Rectal smooth muscle tissue (tissue), 1 donor: Measurements from ENCODE around the gene DNM1L.
"Not testable (repeated sequence)": the region's sequence is repeated elsewhere in the genome, so short reads cannot be mapped to it uniquely, and the experiment has no call there.

ENCODE experiments used
- H3K27ac ChIP-seq: one replicate; pipeline ENCODE4 v1.7.0; 2013; ENCODE audit warnings: low read depth, low read length, inconsistent platforms
- H3K27me3 ChIP-seq: one replicate; pipeline ENCODE4 v1.7.0; 2013; ENCODE audit warnings: low read length; ENCODE audit not compliant: control insufficient read depth, insufficient read depth
- H3K36me3 ChIP-seq: one replicate; pipeline ENCODE4 v1.7.0; 2013; ENCODE audit warnings: low read length; ENCODE audit not compliant: control insufficient read depth, insufficient read depth
- H3K4me1 ChIP-seq: one replicate; pipeline ENCODE4 v1.7.0; 2013; ENCODE audit warnings: low read length; ENCODE audit not compliant: control insufficient read depth, insufficient read depth
- H3K4me3 ChIP-seq: one replicate; pipeline ENCODE4 v1.7.0; 2013; ENCODE audit warnings: low read length
- H3K9ac ChIP-seq: one replicate; pipeline ENCODE4 v1.7.0; 2013; ENCODE audit warnings: low read length

The DNM1L gene

GRCh38 chr12:32702473-32702872 lies 23.4 kb downstream of the DNM1L start:
- Histone ChIP-seq H3K9ac (no peak overlapping the region), H3K36me3 (peaks cover 2% of the 10 kb centered on the region), H3K27me3 (no peaks in the 10 kb centered on the region), H3K4me1 (no peaks in the 10 kb centered on the region), H3K27ac (no peak overlapping the region), H3K4me3 (no peak overlapping the region)

DNA sequence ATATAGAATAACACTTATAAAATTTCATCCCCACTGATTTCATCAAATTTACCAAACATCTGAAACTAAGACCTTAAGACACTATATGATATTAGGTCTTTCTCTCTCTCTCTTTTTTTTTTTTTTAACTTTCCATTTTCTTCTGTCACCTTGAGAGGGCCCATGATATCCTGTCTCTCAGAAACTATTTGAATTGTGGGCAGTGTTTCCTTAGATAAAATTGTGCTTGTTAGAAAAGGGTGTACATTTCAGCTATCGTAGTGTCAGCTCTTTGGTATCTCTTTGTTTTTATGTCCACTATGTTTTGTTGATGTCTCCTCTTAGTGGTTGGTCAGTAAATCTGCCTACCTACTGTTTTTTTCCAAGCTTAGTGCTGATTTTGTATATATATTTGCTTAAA lies 23.8 kb downstream of the DNM1L start:
- no peak overlapping the region for H3K27ac ChIP-seq
- H3K36me3 ChIP-seq: peaks cover 2% of the 10 kb centered on the region
- H3K27me3 ChIP-seq: no peaks in the 10 kb centered on the region
- no peak overlapping the region for H3K9ac ChIP-seq
- H3K4me1 ChIP-seq: no peaks in the 10 kb centered on the region
- H3K4me3 ChIP-seq: no peak overlapping the region

DNA sequence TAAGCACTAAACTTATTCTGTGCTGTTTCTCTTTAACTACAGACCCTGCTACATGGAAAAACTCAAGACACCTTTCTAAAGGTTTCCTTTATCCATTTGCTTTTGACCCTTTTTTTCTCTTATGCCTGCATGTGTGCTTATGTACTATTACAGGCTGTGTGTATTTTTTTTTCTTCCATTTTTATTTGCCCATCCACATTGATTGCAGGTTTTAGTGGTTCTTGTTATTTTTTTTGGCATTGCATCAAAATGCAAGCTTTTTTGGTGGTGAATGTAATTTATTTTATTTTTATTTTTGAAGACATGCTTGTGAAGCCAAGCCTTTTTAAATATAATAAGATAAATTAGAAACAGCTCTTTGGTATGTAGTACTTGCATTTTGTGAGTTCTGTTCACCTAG lies 26.7 kb downstream of the DNM1L start:
- no peaks in the 10 kb centered on the region for H3K4me1 ChIP-seq
- H3K4me3 ChIP-seq: no peak overlapping the region
- no peaks in the 10 kb centered on the region for H3K27me3 ChIP-seq
- H3K27ac ChIP-seq: no peak overlapping the region
- H3K9ac ChIP-seq: no peak overlapping the region
- H3K36me3 ChIP-seq: peaks cover 2% of the 10 kb centered on the region

DNA sequence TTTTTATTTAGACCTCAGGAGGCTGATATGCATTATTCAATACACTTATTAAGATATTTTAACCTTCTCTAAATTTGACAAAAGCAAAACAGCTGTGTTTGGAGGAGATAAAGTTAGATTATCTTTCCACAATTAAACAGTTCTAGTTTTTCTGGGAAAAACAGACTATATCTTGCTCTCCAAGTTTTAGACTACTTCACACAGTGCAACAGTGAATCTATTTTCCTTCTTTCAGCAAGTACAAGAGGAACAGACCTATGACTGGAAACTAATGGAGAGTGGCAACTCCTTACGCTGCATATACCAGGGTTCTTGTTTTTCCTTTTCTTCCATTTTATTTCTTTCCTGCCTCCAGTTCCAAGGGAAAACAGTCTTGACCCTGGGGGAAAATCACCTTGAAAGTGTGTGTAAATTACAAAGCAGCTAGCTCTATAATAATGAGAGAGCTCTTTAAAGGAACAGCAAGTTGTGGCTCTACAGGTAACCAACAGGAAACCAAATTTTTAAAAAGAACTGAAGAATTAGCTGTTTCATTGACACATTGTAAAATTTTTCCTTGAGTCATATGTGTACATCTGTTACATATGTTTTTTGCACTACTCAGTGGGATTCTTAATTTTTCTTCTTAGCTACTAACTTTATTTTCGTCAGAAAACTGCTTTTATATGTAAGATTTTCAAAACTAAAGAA lies 27.4 kb downstream of the DNM1L start:
- no peak overlapping the region for H3K9ac ChIP-seq
- H3K27ac ChIP-seq: no peak overlapping the region
- no peaks in the 10 kb centered on the region for H3K27me3 ChIP-seq
- H3K36me3 ChIP-seq: peaks cover 2% of the 10 kb centered on the region
- no peak overlapping the region for H3K4me3 ChIP-seq
- no peaks in the 10 kb centered on the region for H3K4me1 ChIP-seq

- Histone ChIP-seq H3K4me3 (no peak overlapping the region), H3K27me3 (no peaks in the 10 kb centered on the region), H3K36me3 (peaks cover 2% of the 10 kb centered on the region), H3K27ac (no peak overlapping the region), H3K4me1 (no peaks in the 10 kb centered on the region), H3K9ac (no peak overlapping the region)
Measured at GRCh38 chr12:32708926-32709325, 29.8 kb downstream of the DNM1L start.

- Histone ChIP-seq H3K27me3 (no peaks in the 10 kb centered on the region), H3K4me3 (no peak overlapping the region), H3K27ac (no peak overlapping the region), H3K36me3 (peaks cover 3% of the 10 kb centered on the region), H3K9ac (no peak overlapping the region), H3K4me1 (no peaks in the 10 kb centered on the region)
Measured at GRCh38 chr12:32714772-32715171, 35.7 kb downstream of the DNM1L start.

GRCh38 chr12:32718926-32719325 lies 39.8 kb downstream of the DNM1L start:
- no peak overlapping the region for H3K27ac ChIP-seq
- no peak overlapping the region for H3K4me3 ChIP-seq
- H3K9ac ChIP-seq: no peak overlapping the region
- H3K27me3 ChIP-seq: no peaks in the 10 kb centered on the region
- no peaks in the 10 kb centered on the region for H3K4me1 ChIP-seq
- peaks cover 5% of the 10 kb centered on the region for H3K36me3 ChIP-seq

- not testable (repeated sequence) for H3K4me3 ChIP-seq, H3K4me1 ChIP-seq, H3K9ac ChIP-seq, H3K27me3 ChIP-seq, H3K27ac ChIP-seq, H3K36me3 ChIP-seq
Measured at GRCh38 chr12:32725308-32725707, 46.2 kb downstream of the DNM1L start.

- peaks cover 9% of the 10 kb centered on the region for H3K36me3 ChIP-seq
- H3K27me3 ChIP-seq: no peaks in the 10 kb centered on the region
- H3K27ac ChIP-seq: no peak overlapping the region
- H3K9ac ChIP-seq: no peak overlapping the region
- H3K4me3 ChIP-seq: no peak overlapping the region
- no peaks in the 10 kb centered on the region for H3K4me1 ChIP-seq
Measured at GRCh38 chr12:32726286-32726685, 47.2 kb downstream of the DNM1L start.

GRCh38 chr12:32727237-32727636 lies 48.1 kb downstream of the DNM1L start:
- H3K36me3 ChIP-seq: peaks cover 12% of the 10 kb centered on the region
- H3K9ac ChIP-seq: no peak overlapping the region
- no peak overlapping the region for H3K27ac ChIP-seq
- no peaks in the 10 kb centered on the region for H3K4me1 ChIP-seq
- no peak overlapping the region for H3K4me3 ChIP-seq
- no peaks in the 10 kb centered on the region for H3K27me3 ChIP-seq

- Histone ChIP-seq H3K9ac (no peak overlapping the region), H3K27me3 (no peaks in the 10 kb centered on the region), H3K4me3 (no peak overlapping the region), H3K27ac (no peak overlapping the region), H3K4me1 (no peaks in the 10 kb centered on the region), H3K36me3 (peaks cover 6% of the 10 kb centered on the region)
Measured at GRCh38 chr12:32734952-32735351, 55.9 kb downstream of the DNM1L start.

DNA sequence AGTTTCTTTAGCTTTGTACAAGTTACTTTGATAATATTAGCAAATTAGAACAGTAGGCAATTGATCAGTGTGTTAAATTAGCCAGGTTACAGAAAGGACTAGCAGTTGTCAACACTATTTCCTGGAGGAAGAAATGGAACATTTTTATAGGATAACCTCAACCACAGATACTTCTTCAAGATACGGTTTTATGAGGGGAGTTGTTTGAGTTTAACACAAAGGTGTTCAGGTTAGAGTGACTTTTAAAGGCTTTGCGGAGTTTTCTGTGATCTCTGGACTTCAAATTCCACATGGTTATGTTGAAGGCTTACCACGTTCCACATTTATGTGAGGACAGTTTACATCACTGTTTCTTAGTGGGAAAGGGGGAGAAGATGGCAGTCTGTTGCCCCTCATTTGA lies 57.3 kb downstream of the DNM1L start:
- Histone ChIP-seq H3K36me3 (peaks cover 8% of the 10 kb centered on the region), H3K27me3 (no peaks in the 10 kb centered on the region), H3K27ac (no peak overlapping the region), H3K4me1 (no peaks in the 10 kb centered on the region), H3K4me3 (no peak overlapping the region), H3K9ac (no peak overlapping the region)

DNA sequence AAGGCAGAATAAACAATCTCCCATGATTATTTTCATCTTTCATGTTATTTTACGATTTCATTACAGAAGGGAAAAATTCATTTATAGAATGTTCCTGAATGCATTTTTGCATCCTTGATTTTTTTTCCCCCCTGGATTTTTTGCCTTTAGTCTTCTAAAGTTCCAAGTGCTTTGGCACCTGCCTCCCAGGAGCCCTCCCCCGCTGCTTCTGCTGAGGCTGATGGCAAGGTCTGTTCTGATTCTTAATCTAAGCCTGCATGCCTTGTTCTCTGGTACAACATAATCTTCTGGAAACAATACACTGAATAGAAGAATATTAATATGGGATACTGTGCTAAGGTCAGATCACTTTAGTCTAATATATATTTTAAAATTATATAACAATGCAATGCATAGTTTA lies 58.6 kb downstream of the DNM1L start:
- Histone ChIP-seq H3K27ac (no peak overlapping the region), H3K27me3 (no peaks in the 10 kb centered on the region), H3K4me3 (no peak overlapping the region), H3K4me1 (no peaks in the 10 kb centered on the region), H3K36me3 (peaks cover 7% of the 10 kb centered on the region), H3K9ac (no peak overlapping the region)
